Osteocyte (in vitro differentiated cells): ENCODE measurements around the gene GPR3. TPM values are rescaled to one million over a fixed set of nuclear protein-coding genes. Genes with fewer than 3 reads are reported as not detected.
"Not testable (repeated sequence)": the region's sequence is repeated elsewhere in the genome, so short reads cannot be mapped to it uniquely, and the experiment has no call there.

Source experiments
- DNase-seq: peaks from one replicate; pipeline ENCODE4 v3.0.0; 2021; ENCODE audit warnings: mixed read lengths; ENCODE audit not compliant: unreplicated experiment; ENCODE audit errors: extremely low spot score
- H3K27ac Mint-ChIP-seq: one replicate; pipeline ENCODE4 v1.8.0; 2021; ENCODE audit warnings: mild to moderate bottlenecking, mixed read lengths; ENCODE audit not compliant: unreplicated experiment
- H3K27me3 Mint-ChIP-seq: one replicate; pipeline ENCODE4 v1.8.0; 2021; ENCODE audit warnings: mixed read lengths; ENCODE audit not compliant: unreplicated experiment
- H3K36me3 Mint-ChIP-seq: one replicate; pipeline ENCODE4 v1.8.0; 2021; ENCODE audit warnings: mixed read lengths; ENCODE audit not compliant: unreplicated experiment
- H3K4me1 Mint-ChIP-seq: one replicate; pipeline ENCODE4 v1.8.0; 2021; ENCODE audit warnings: mixed read lengths; ENCODE audit not compliant: unreplicated experiment
- H3K4me3 Mint-ChIP-seq: one replicate; pipeline ENCODE4 v1.8.0; 2021; ENCODE audit warnings: mild to moderate bottlenecking, moderate library complexity, mixed read lengths; ENCODE audit not compliant: unreplicated experiment
- H3K9me3 Mint-ChIP-seq: one replicate; pipeline ENCODE4 v1.8.0; 2021; ENCODE audit warnings: mixed read lengths; ENCODE audit not compliant: unreplicated experiment
- CTCF ChIP-seq: fragments of 200-600 bp; sonication (generic); IDR thresholded peaks from 2 replicates; pipeline ENCODE4 v1.5.0; 2021; ENCODE audit warnings: antibody characterized with exemption, mild to moderate bottlenecking, moderate library complexity
- total RNA-seq: library from RNA; stranded (reverse); gene quantifications from 2 replicates; pipeline ENCODE4 v1.2.1, GENCODE V29; 2021

The GPR3 gene
- total RNA-seq, 1 donor from 2014 or later = 0.56 TPM

GRCh38 chr1:27406362-27406680 is 13.9 kb downstream of the GPR3 start:
- no peaks in the 10 kb centered on the region for H3K27me3 Mint-ChIP-seq
- H3K27ac Mint-ChIP-seq = peak overlapping the region; percentile 88
- H3K9me3 Mint-ChIP-seq = no peaks in the 10 kb centered on the region
- no peak for DNase-seq
- no peak for TF ChIP-seq CTCF
- peaks cover 50% of the 10 kb centered on the region for H3K4me1 Mint-ChIP-seq
- peaks cover 28% of the 10 kb centered on the region for H3K36me3 Mint-ChIP-seq
- H3K4me3 Mint-ChIP-seq = no peak overlapping the region

- H3K9me3 Mint-ChIP-seq, H3K27me3 Mint-ChIP-seq, H3K4me3 Mint-ChIP-seq, DNase-seq: not testable (repeated sequence)
- peaks cover 29% of the 10 kb centered on the region for H3K36me3 Mint-ChIP-seq
- H3K27ac Mint-ChIP-seq = peak overlapping the region; percentile 62
- peaks cover 46% of the 10 kb centered on the region for H3K4me1 Mint-ChIP-seq
Observed at GRCh38 chr1:27406791-27407190, 14.4 kb downstream of the GPR3 start.

GRCh38 chr1:27408151-27408550 is 15.7 kb downstream of the GPR3 start:
- peaks cover 39% of the 10 kb centered on the region for H3K36me3 Mint-ChIP-seq
- no peaks in the 10 kb centered on the region for H3K9me3 Mint-ChIP-seq
- no peaks in the 10 kb centered on the region for H3K27me3 Mint-ChIP-seq
- DNase-seq = no peak
- peaks cover 37% of the 10 kb centered on the region for H3K4me1 Mint-ChIP-seq
- H3K27ac Mint-ChIP-seq = no peak overlapping the region
- no peak for TF ChIP-seq CTCF
- no peak overlapping the region for H3K4me3 Mint-ChIP-seq

- no peak overlapping the region for H3K27ac Mint-ChIP-seq
- no peak for TF ChIP-seq CTCF
Observed at GRCh38 chr1:27409669-27410068, 17.2 kb downstream of the GPR3 start.

GRCh38 chr1:27410709-27411108 is 18.3 kb downstream of the GPR3 start:
- Mint-ChIP-seq H3K36me3 (peaks cover 58% of the 10 kb centered on the region), H3K4me1 (peaks cover 19% of the 10 kb centered on the region), H3K27ac (no peak overlapping the region), H3K4me3 (no peak overlapping the region), H3K27me3 (no peaks in the 10 kb centered on the region), H3K9me3 (no peaks in the 10 kb centered on the region)
- DNase-seq = no peak
- no peak for TF ChIP-seq CTCF

More at GRCh38 chr1:27409669-27410068, 17.2 kb downstream of the GPR3 start:
- Mint-ChIP-seq H3K4me3 (no peak overlapping the region), H3K27me3 (no peaks in the 10 kb centered on the region), H3K9me3 (no peaks in the 10 kb centered on the region), H3K36me3 (peaks cover 51% of the 10 kb centered on the region), H3K4me1 (peaks cover 22% of the 10 kb centered on the region)
- no peak for DNase-seq

- Mint-ChIP-seq H3K27ac (no peak overlapping the region), H3K27me3 (no peaks in the 10 kb centered on the region), H3K9me3 (no peaks in the 10 kb centered on the region), H3K4me3 (no peak overlapping the region), H3K36me3 (peaks cover 69% of the 10 kb centered on the region), H3K4me1 (peaks cover 26% of the 10 kb centered on the region)
- no peak for TF ChIP-seq CTCF
- DNase-seq = no peak
Observed at GRCh38 chr1:27412502-27412901, 20.1 kb downstream of the GPR3 start.
